A549 (cell line): ENCODE measurements around the gene B3GALT6.

Experiments used
- BHLHE40 ChIP-seq: IDR thresholded peaks from 2 replicates; pipeline ENCODE4 v1.6.1; 2012; ENCODE audit warnings: low read depth, low read length, inconsistent platforms
- CEBPB ChIP-seq, 2 experiments: fragments of >200 bp in 1 of 2; sonication (Bioruptor Twin) in 1 of 2; formaldehyde crosslinking in 1 of 2; IDR thresholded peaks; 2 replicates each; pipeline ENCODE4 v1.6.1; 2012 to 2016
- CHD4 ChIP-seq: fragments of 200-600 bp; sonication (generic); IDR thresholded peaks from 2 replicates; pipeline ENCODE4 v1.6.1; 2016; ENCODE audit warnings: antibody characterized with exemption, mild to moderate bottlenecking, borderline replicate concordance
- EP300 ChIP-seq, 2 experiments: fragments of >200 bp; sonication (Bioruptor Twin); formaldehyde crosslinking; IDR thresholded peaks; 2 replicates in 1 of 2; 3 replicates in 1 of 2; pipeline ENCODE4 v1.6.1; 2016 to 2017
- HOXA7 ChIP-seq: fragments of 250-450 bp; sonication (Bioruptor Pico); IDR thresholded peaks from 2 replicates; pipeline ENCODE4 v1.5.0; 2020; ENCODE audit warnings: mild to moderate bottlenecking, moderate library complexity
- MAFK ChIP-seq: fragments of 450-650 bp; IDR thresholded peaks from 2 replicates; pipeline ENCODE4 v1.6.1; 2014; ENCODE audit not compliant: partially characterized antibody
- MAZ ChIP-seq: fragments of 150-350 bp; IDR thresholded peaks from 2 replicates; pipeline ENCODE4 v1.6.1; 2014; ENCODE audit warnings: antibody characterized with exemption, low read depth, low read length, borderline replicate concordance
- NR3C1 ChIP-seq: fragments of >200 bp; sonication (Bioruptor Twin); formaldehyde crosslinking; IDR thresholded peaks from 3 replicates; pipeline ENCODE4 v1.6.1; 2017
- POLR2A ChIP-seq: IDR thresholded peaks from 2 replicates; pipeline ENCODE4 v1.6.1; 2012; ENCODE audit warnings: mild to moderate bottlenecking, low read length
- RAD21 ChIP-seq, 2 experiments: fragments of >200 bp in 1 of 2; sonication (Bioruptor Twin) in 1 of 2; formaldehyde crosslinking in 1 of 2; IDR thresholded peaks in 1 of 2; conservative IDR thresholded peaks in 1 of 2; 2 replicates in 1 of 2; 3 replicates in 1 of 2; pipeline ENCODE4 v1.6.1; 2012 to 2018; ENCODE audit warnings: inconsistent platforms in 1 of 2
- RCOR1 ChIP-seq: fragments of 150-350 bp; IDR thresholded peaks from 2 replicates; pipeline ENCODE4 v1.6.1; 2014; ENCODE audit warnings: antibody characterized with exemption, low read length, low read depth
- ZFP36 ChIP-seq: fragments of 450-650 bp; IDR thresholded peaks from 2 replicates; pipeline ENCODE4 v1.6.1; 2014; ENCODE audit warnings: borderline replicate concordance; ENCODE audit not compliant: partially characterized antibody
- TF ChIP-seq, protein P1 (sequence below): fragments of >200 bp; sonication (Bioruptor Twin); formaldehyde crosslinking; IDR thresholded peaks from 3 replicates; pipeline ENCODE4 v1.5.1; 2016

DNA sequence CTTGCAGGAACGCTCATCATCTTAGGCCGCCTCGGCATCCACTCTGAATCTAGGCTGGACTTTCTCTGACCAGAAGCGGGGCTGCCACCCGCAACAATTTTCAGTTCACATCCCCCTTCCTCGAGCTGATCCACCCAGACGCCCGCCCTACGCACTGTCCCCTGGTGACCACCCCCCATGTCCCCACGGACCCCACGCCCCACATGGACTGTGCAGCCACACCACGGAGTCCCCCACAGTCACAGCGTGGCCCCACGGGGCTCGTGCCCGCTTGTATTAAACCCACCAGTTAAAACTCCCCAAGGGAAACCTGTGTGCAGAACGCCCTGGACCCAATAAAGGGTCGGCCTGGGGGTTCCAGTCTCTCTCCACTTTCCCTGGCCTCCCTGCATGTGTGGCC lies 27.5 kb downstream of the B3GALT6 start:
- TF ChIP-seq, protein P1, sequence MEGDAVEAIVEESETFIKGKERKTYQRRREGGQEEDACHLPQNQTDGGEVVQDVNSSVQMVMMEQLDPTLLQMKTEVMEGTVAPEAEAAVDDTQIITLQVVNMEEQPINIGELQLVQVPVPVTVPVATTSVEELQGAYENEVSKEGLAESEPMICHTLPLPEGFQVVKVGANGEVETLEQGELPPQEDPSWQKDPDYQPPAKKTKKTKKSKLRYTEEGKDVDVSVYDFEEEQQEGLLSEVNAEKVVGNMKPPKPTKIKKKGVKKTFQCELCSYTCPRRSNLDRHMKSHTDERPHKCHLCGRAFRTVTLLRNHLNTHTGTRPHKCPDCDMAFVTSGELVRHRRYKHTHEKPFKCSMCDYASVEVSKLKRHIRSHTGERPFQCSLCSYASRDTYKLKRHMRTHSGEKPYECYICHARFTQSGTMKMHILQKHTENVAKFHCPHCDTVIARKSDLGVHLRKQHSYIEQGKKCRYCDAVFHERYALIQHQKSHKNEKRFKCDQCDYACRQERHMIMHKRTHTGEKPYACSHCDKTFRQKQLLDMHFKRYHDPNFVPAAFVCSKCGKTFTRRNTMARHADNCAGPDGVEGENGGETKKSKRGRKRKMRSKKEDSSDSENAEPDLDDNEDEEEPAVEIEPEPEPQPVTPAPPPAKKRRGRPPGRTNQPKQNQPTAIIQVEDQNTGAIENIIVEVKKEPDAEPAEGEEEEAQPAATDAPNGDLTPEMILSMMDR, result no peak
- no peak for TF ChIP-seq EP300 (IDR thresholded peaks at IDR 0.05)
- TF ChIP-seq POLR2A, result no peak
- TF ChIP-seq MAZ, result no peak
- TF ChIP-seq BHLHE40, result no peak
- TF ChIP-seq RAD21 (conservative IDR thresholded peaks at IDR 0.05 in 1 of 2, IDR thresholded peaks at IDR 0.05 in 1 of 2), result no peak
- no peak for TF ChIP-seq NR3C1
- no peak for TF ChIP-seq RCOR1
- TF ChIP-seq HOXA7 (CRISPR knock-in tag), result no peak
- no peak for TF ChIP-seq MAFK
- TF ChIP-seq CHD4, result no peak
- no peak for TF ChIP-seq CEBPB (IDR thresholded peaks at IDR 0.05)
- no peak for TF ChIP-seq ZFP36
